ENCODE data around the gene TXNDC15. TPM values are rescaled to one million over a fixed set of nuclear protein-coding genes. Genes with fewer than 3 reads are reported as not detected.

Gene TXNDC15
- total and polyA plus RNA-seq, 3 donors from 2014 or later: 47.8 to 68.1 (median 64.2) TPM

DNA sequence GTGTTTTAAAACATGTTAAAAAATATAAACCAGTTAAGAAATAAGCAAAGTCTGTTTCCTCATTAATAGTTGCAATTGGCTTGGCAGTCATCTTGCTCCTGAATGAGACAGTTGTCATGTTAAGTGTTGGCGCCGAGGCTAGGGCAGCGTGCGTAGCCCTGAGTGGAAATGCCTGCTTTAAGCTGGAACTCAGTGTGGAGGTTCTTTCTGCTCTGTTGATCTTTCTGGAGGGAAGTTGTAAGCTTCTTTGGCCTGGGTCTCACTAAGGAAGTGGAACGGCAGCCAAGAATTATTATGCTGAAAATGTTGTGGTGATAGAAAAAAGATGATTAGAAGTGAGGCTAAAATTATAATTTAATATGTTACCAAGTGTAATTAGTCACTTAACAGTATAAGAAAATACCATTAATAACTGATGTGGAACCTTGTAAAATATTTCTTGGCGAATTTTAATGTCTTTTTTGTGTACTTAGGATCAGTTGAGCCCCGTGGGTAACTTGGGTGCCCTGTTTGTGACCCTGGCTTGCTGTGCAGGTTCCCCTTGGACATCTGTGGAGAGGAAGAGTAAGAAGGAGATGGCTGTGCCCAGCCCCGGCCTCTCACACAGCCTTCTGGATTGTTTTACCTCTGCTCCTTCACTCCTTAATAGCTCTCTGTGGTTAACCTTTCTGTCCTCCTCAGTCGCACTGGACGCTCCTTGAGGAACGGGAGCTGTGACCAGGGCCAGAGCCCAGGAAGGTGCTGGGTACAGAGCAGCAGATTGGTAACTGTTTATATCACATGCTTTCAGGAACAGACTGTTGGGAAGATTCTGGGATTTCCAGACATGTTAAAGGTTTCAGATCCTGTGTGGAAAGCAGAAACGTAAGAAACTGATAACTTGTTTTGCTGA, 61.8 kb downstream of the TXNDC15 start:
- intact Hi-C loops (cut with DNase I; ENCODE audit: low total_unique reads): no loop called here
- DNase-seq: no peak
- no peak overlapping the region for H3K27ac ChIP-seq

DNA sequence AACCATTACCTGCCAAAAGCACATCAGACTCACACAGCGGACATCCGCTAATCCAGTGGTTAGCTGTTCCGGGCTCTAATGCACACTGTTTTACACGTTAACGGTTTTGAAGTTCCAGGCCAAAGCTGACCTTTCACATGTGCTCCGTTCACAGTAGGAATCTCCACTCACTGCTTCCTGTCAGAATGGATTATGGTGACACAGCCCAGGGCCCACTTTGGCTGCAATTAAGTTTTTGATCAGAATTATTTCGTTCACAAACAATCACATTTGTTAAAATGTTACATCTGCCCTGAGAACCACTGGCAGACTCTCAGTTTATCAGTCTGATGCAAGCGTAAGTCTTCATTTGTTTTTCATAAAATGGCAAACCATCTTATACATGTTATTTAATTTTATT, 63.4 kb downstream of the TXNDC15 start:
- DNase-seq: no peak
- TF ChIP-seq, protein P1, sequence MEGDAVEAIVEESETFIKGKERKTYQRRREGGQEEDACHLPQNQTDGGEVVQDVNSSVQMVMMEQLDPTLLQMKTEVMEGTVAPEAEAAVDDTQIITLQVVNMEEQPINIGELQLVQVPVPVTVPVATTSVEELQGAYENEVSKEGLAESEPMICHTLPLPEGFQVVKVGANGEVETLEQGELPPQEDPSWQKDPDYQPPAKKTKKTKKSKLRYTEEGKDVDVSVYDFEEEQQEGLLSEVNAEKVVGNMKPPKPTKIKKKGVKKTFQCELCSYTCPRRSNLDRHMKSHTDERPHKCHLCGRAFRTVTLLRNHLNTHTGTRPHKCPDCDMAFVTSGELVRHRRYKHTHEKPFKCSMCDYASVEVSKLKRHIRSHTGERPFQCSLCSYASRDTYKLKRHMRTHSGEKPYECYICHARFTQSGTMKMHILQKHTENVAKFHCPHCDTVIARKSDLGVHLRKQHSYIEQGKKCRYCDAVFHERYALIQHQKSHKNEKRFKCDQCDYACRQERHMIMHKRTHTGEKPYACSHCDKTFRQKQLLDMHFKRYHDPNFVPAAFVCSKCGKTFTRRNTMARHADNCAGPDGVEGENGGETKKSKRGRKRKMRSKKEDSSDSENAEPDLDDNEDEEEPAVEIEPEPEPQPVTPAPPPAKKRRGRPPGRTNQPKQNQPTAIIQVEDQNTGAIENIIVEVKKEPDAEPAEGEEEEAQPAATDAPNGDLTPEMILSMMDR (IDR thresholded peaks at IDR 0.05): no peak
- no peak for TF ChIP-seq POLR2A (IDR thresholded peaks at IDR 0.05)
- no peaks in the 10 kb centered on the region for H3K9me3 ChIP-seq
- no peaks in the 10 kb centered on the region for H3K36me3 ChIP-seq (ENCODE audit: low read depth, missing control alignments)
- H3K27ac ChIP-seq: no peak overlapping the region
- WGBS, 2 donors: 84 to 89% methylated on average over 8 of the region's 8 CpGs
- H3K4me3 ChIP-seq: no peak overlapping the region
- no peaks in the 10 kb centered on the region for H3K4me1 ChIP-seq
- intact Hi-C loops (cut with DNase I; ENCODE audit: low total_unique reads): no loop called here
- no peaks in the 10 kb centered on the region for H3K27me3 ChIP-seq

More for the DNA sequence above, 61.8 kb downstream of the TXNDC15 start:
- no peak for TF ChIP-seq POLR2A (IDR thresholded peaks at IDR 0.05)
- TF ChIP-seq, protein P1 (IDR thresholded peaks at IDR 0.05): no peak
- WGBS, 2 donors: 55 to 66% methylated on average over 12 of the region's 12 CpGs
- no peak overlapping the region for H3K4me3 ChIP-seq
- H3K36me3 ChIP-seq (ENCODE audit: low read depth, missing control alignments): no peaks in the 10 kb centered on the region
- H3K27me3 ChIP-seq: no peaks in the 10 kb centered on the region
- H3K4me1 ChIP-seq: no peaks in the 10 kb centered on the region
- H3K9me3 ChIP-seq: no peaks in the 10 kb centered on the region

DNA sequence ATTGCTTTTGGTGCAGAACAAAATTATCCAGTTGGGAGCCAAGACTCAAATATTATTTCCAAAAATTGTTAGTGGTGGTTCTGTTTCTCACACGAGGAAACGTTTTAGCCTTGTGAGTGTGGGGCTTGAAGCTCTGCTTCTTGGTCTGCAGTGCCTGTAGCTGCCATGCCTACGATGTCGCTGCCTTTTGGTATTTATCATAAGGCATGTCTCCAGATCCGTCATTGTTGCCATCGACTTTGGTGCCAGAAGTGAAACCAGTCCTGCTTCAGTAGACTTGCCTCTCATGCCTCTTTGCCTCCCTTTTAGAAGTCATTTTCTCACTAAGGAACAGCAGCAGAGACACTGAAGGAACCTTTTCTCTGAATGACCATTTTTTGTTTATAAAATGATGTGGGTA, 63.9 kb downstream of the TXNDC15 start:
- DNase-seq: no peak
- no peaks in the 10 kb centered on the region for H3K9me3 ChIP-seq
- no peaks in the 10 kb centered on the region for H3K27me3 ChIP-seq
- no peak overlapping the region for H3K27ac ChIP-seq
- WGBS, 2 donors: 88 to 92% methylated on average over 6 of the region's 6 CpGs
- TF ChIP-seq, protein P1 (IDR thresholded peaks at IDR 0.05): no peak
- no peak for TF ChIP-seq POLR2A (IDR thresholded peaks at IDR 0.05)
- H3K4me1 ChIP-seq: no peaks in the 10 kb centered on the region
- intact Hi-C loops (cut with DNase I; ENCODE audit: low total_unique reads): no loop called here
- no peak overlapping the region for H3K4me3 ChIP-seq
- no peaks in the 10 kb centered on the region for H3K36me3 ChIP-seq (ENCODE audit: low read depth, missing control alignments)

DNA sequence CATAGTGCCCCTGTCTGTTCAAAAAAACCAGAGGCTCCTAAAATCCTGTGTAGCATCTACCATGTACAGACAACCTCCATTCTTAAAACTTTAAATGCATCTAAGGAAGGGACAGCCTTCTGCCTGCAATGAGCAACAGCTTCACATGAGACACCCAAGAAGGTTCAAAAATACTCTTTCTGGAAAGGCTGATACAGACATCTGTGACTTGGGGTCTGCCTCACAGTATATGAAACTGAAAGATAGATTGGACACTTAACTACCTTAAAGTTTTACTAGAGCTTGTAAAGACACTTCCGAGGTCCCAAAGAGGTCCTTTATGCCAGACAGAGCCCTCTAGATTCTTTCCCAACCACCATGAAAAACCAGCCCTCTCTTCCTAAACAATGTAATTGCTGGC, 65.3 kb downstream of the TXNDC15 start:
- intact Hi-C loops (cut with DNase I; ENCODE audit: low total_unique reads): no loop called here

More for the DNA sequence above, 65.3 kb downstream of the TXNDC15 start:
- Histone ChIP-seq H3K9me3 (no peaks in the 10 kb centered on the region), H3K4me3 (no peak overlapping the region), H3K4me1 (peaks cover 5% of the 10 kb centered on the region), H3K36me3 (ENCODE audit: low read depth, missing control alignments) (no peaks in the 10 kb centered on the region), H3K27me3 (no peaks in the 10 kb centered on the region), H3K27ac (no peak overlapping the region)
- DNase-seq: no peak
- TF ChIP-seq, protein P1 (IDR thresholded peaks at IDR 0.05): no peak
- WGBS, 2 donors: 89 to 100% methylated on average over 1 of the region's 1 CpG

Data from testis (tissue), 3 donors.